Stromal cell of bone marrow (primary cell): Measurements from ENCODE around the gene GABRR3.

ENCODE experiments used
- DNase-seq: peaks from one replicate; pipeline ENCODE4 v3.0.0-alpha.2; 2012; ENCODE audit warnings: low read depth

The GABRR3 gene

GRCh38 chr3:97954228-97954827 is 80.8 kb downstream of the GABRR3 start:
- DNase-seq = no peak

GRCh38 chr3:97952872-97953271 is 82.2 kb downstream of the GABRR3 start:
- DNase-seq = no peak

- DNase-seq = peak; percentile 76
Observed at GRCh38 chr3:97952280-97952679, 82.8 kb downstream of the GABRR3 start.

- no peak for DNase-seq
Observed at GRCh38 chr3:97950360-97950759, 84.8 kb downstream of the GABRR3 start.

- no peak for DNase-seq
Observed at GRCh38 chr3:97949743-97950142, 85.4 kb downstream of the GABRR3 start.

- DNase-seq = no peak
Observed at GRCh38 chr3:97949110-97949485, 86.0 kb downstream of the GABRR3 start.

- DNase-seq = no peak
Observed at GRCh38 chr3:97948351-97949109, 86.6 kb downstream of the GABRR3 start.

GRCh38 chr3:97942801-97943546 is 92.1 kb downstream of the GABRR3 start:
- DNase-seq = no peak

GRCh38 chr3:97940034-97940433 is 95.1 kb downstream of the GABRR3 start:
- no peak for DNase-seq

GRCh38 chr3:97939401-97939800 is 95.7 kb downstream of the GABRR3 start:
- no peak for DNase-seq

- no peak for DNase-seq
Observed at GRCh38 chr3:97938444-97938843, 96.7 kb downstream of the GABRR3 start.

- no peak for DNase-seq
Observed at GRCh38 chr3:97937205-97937604, 97.9 kb downstream of the GABRR3 start.

GRCh38 chr3:97935842-97936241 is 99.3 kb downstream of the GABRR3 start:
- DNase-seq = no peak
